DMS79 treated with DMSO at 0.1 percent for 48 hours (cell line): ENCODE results near the gene C1GALT1.
A peak's percentile ranks its signal among the peaks of the same experiment; 100 is the strongest.

Experiments
- DNase-seq: peaks from one replicate; lab custom pipeline; 2025; lab: John Stamatoyannopoulos, UW

C1GALT1 gene

DNA sequence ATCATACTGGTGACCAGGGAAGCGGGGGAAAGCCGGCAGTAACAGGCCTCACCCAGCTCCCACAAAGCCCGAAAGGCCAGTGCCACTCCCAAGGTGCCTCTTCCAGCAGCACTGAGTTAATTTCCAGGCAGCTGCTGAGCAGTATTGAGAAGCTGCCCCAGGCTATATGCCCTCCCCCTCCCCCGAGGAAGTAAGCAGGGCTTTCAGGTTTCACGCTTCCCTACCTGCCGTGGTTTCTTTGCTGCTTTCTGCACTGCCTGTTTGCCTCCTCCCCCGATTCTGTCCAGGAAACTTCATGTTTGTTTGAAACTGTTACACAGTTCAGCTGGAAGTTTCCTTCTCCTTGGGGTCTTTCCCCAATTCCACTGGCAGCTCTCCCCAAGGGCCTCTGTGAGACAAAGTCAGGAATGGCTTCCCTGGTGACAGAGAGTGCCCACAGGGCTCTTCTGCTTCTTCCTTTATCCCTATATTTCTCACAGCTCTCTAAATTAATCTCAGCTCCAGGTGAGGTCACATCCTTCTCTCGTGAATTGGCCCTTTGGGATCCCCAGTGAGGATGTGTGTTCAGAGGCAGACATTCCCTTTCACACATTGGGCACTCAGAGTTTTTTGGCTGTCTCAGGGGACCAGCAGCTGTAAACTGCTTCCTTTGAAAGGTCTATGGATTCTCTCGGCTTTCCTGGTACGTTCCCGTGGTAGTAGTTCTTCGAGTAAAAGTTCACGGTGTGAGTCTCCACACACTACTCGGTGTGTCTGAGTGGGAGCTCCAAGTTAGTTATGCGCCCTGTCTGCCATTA lies 19.4 kb downstream of the C1GALT1 start:
- DNase-seq, result peak; percentile 32

- DNase-seq, result no peak
These were observed 20.0 kb downstream of the C1GALT1 start for GRCh38 chr7:7202375-7202720.

GRCh38 chr7:7203813-7204575 lies 21.6 kb downstream of the C1GALT1 start:
- no peak for DNase-seq

GRCh38 chr7:7207876-7208275 lies 25.5 kb downstream of the C1GALT1 start:
- DNase-seq, result no peak

- no peak for DNase-seq
These were observed 26.2 kb downstream of the C1GALT1 start for GRCh38 chr7:7208520-7208919.

GRCh38 chr7:7209412-7210050 lies 27.2 kb downstream of the C1GALT1 start:
- DNase-seq, result no peak

DNA sequence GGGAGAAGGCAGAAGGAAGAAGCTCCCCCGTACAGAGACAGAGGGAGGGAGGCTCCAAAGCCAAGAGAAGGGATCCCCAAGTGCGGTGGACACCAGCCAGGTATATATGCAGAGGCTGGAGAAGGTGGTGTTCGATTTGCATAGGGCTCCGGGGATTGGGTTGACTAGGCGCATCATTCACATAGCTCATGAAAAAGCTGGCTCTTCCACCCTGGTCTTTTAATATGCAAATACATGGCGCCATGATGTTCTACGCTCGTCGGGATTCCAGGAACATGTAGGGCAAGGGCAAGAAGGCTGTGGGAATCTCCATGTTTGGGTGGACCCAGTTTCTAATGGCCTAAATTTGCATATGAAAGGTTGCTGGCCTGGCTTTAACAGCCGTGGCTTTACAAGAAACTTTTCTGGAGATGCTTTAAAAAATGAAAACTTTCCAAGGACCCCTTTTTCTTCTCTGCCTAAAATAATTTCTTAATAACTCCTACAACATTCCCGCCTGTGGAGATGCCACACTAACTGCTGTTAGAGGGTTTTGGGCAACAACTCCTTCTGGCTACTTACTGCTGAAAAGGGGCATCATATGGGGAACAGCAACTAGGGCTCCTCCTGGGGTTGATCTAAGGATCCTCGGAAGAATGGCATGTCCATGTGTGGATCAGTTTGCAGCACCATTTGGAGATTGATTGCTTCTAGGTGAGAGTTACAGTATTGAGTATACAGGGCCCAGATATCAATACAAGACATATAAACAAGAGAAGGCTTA lies 28.3 kb downstream of the C1GALT1 start:
- DNase-seq, result no peak

- DNase-seq, result no peak
These were observed 30.3 kb downstream of the C1GALT1 start for GRCh38 chr7:7212612-7213011.

DNA sequence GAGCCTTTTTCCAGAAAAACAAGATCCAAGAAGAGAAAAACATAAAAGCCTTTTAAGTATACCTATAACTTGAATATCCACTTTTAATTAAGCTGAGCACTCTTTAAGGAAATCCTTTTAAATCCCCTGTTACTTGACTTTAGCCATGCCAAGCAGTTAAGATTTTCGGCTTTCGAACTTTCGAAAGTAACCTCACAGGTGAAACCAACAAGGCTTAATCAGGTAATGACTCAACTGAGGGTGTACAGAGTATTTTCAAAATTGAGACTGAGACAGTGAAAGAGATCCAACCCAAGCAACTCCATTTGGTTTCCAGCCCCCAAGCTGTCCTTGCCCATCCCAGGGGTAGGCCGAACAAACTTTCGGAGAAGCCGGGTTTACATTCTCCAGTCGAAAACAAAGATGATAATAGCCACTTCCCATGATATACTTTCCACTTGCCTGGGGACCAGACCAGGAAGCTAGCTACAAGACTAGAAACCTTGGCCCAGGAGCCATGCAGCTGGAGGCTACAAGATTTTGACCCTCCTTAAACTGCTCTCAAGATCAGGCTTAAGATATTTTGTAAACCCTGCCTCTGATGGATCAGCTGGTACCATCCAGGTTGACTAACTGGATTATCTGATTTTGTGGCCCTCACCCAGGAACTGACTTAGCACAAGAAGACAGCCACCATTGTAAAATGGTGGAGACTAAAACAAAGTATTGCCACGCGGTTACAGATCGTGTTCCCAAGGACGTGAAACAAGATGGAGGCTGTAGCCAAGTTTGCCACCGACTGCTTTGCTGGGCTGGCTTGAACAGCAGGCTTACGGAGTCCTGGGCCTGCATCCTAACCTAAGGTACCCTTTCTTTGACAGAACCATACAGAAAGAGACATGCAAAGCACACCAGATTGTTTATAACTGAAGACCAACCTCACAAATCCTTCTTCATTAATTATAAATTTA lies 32.3 kb downstream of the C1GALT1 start:
- DNase-seq, result no peak

- no peak for DNase-seq
These were observed 33.9 kb downstream of the C1GALT1 start for GRCh38 chr7:7216279-7216678.

GRCh38 chr7:7219216-7219615 lies 36.9 kb downstream of the C1GALT1 start:
- DNase-seq, result no peak

- no peak for DNase-seq
These were observed 38.5 kb downstream of the C1GALT1 start for GRCh38 chr7:7220821-7221220.

DNA sequence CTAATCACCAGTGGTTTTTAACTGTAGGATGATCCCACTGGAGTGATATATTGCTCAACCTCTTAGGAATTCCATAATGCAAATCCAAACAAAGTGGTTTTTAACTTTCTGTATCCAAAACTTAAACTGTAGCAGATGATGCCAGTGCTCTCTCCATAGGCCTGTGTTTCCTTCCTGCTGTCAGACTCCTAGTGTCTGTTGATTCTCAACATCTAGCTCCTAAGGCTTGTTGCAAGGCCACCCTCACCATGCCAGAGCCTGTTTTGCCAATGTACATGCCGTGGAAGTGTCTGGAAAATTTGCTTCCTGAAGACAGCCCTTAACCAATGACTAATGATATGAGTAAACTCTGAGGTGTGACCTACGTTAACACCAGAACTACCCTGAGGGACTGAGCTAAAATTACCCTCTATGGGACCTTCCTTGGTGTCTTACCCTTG lies 39.3 kb downstream of the C1GALT1 start:
- no peak for DNase-seq

DNA sequence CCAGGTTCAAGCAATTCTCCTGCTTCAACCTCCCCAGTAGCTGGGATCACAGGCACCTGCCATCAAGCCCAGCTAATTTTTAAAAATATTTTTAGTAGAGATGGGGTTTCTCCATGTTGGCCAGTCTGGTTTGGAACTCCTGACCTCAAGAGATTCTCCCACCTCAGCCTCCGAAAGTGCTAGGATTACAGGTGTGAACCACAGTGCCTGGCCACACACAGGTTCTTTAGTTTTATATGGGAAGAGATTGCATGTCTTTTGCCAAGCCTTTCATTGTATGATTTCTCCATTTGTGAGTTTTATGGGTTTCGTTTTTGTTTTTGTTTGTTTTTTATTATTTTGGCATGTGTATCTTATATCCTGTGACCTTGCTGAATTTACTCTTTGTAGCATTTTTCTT lies 40.9 kb downstream of the C1GALT1 start:
- DNase-seq, result no peak

DNA sequence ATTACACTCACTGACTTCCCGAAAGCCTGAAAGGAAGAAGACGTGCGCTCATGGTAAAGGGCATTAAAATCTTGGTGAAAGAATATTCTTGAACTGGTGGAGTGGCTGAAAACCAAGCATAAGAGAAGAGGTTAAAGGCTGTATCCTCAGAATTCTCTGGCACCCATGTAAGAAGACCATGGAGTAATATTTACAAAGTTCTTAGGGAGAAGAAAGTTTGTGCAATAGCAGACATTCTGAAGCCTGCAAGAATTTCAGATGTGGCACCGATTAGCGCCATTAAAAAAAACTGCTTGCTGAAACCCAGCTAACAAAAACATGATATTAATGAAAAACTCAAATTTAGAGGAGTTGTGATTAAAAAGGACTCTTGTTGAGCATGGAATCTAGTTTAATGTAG lies 44.1 kb downstream of the C1GALT1 start:
- no peak for DNase-seq

DNA sequence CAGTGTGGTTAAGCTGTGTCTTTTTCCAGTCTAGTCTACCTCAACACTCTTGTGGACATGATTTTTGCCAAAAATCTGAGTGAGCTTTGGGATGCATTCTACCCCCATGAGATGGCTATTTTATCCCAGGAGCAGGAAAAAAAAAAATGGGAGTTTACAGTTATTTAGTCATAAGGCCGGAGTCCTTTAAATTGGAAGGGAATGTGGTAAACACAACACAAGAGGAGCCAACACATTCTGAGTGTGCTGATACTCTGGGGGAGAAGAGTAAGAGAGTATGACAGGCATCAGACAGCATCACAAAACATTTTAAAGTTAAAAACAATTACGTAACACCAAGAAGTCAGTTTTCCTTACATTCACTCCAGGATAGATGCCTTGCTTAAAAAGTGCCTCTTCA lies 46.1 kb downstream of the C1GALT1 start:
- DNase-seq, result no peak

DNA sequence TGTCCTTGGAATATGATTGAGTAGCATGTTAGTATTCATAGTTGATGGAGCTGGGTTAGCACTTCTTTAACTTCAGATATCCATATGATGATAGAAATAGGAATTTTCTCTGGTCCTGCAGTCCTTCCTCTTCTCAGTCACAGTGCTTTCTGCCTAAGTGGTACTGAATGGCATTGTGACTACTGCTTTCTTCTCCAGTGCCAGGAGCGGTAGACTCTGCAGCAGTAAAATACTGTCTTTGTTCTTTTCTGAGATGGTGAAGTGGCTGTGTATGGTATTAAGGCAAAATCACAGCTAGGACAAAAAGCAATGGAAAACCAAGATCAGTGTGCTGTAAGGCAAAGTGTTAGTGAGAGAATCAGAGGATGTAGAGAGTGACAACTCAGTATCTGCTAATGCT lies 46.6 kb downstream of the C1GALT1 start:
- no peak for DNase-seq

DNA sequence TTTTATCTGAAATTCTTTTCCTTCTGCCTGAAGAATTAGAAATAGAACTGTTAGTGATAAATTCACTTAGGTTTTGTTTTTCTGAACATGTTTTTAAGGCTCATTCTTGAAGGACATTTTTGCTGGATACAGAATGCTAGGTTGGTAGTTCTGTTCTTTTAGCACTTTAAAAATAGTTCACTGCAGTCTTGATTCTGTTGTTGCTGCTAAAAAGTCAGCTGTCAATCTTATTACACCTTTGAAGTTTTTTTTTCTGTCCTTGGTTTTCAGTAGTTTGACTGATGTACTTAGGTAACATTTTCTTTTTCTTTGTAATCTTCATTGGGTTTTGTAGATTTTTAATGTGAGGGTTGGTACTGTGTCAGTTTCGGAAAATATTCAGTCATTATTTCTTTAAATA lies 48.7 kb downstream of the C1GALT1 start:
- no peak for DNase-seq

- no peak for DNase-seq
These were observed 49.5 kb downstream of the C1GALT1 start for GRCh38 chr7:7231865-7232264.

GRCh38 chr7:7235347-7235746 lies 53.0 kb downstream of the C1GALT1 start:
- DNase-seq, result no peak

DNA sequence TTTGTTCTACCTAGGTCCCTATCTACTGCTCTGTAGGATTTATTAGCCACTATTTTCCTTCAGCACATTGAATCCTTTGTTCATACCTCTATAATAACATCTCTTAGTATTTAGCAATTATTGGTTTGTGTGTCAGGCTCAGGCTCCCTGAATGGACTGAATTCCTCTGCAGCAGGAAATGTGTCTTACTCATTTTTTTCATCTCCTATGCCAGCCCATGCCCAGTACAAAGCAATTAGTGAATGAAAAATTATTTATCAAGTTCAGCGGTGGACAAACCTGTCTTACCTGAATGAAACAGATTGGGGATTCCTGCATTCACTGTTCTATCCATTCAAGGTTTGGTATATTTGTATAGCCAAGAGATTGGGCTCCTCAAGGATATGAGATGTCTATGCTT lies 53.7 kb downstream of the C1GALT1 start:
- no peak for DNase-seq
